Endothelial cell of umbilical vein (primary cell): Measurements from ENCODE around the gene PLLP. TPM values are rescaled to one million over a fixed set of nuclear protein-coding genes. Genes with fewer than 3 reads are reported as not detected.

ENCODE experiments used
- BruUV-seq: library from RNA; stranded (reverse); fragments of 400-500 nt; replicated peaks from 2 replicates; lab custom pipeline; 2021; lab: Mats Ljungman, UMichigan
- CTCF ChIA-PET: fragments of 300-600, 350-600 bp; sonication (Branson Sonifier 250); formaldehyde crosslinking; loops from one replicate; lab custom pipeline; 2021; ENCODE audit warnings: antibody characterized with exemption, inconsistent platforms; lab: Charles Lee
- POLR2A ChIA-PET: fragments of 300-600, 350-600 bp; sonication (Branson Sonifier 250); formaldehyde crosslinking; loops from one replicate; lab custom pipeline; 2021; ENCODE audit warnings: antibody characterized with exemption, inconsistent platforms; lab: Charles Lee
- DNase-seq: peaks from one replicate; pipeline ENCODE4 v3.0.0-alpha.2; 2011; ENCODE audit warnings: low read depth, low spot score
- FAIRE-seq: peaks from 2 replicates; lab custom pipeline; 2011; peaks lifted over from hg19 to GRCh38; lab: Jason Lieb, UNC
- H2AFZ ChIP-seq: 2 replicates; pipeline ENCODE4 v1.6.0; 2012; ENCODE audit warnings: low read depth, low read length, control low read depth, inconsistent platforms
- H3K27ac ChIP-seq: 2 replicates; pipeline ENCODE4 v1.5.1; 2011; ENCODE audit warnings: low read depth, mild to moderate bottlenecking, control low read depth, low read length, moderate library complexity; ENCODE audit not compliant: insufficient read depth
- H3K27me3 ChIP-seq, 2 experiments: 2 replicates each; pipeline versions ENCODE4 v1.6.0 to v1.6.1; 2011; ENCODE audit warnings: low read length in 2 of 2, mixed read lengths in 1 of 2; ENCODE audit not compliant: control insufficient read depth in 2 of 2, insufficient read depth in 2 of 2
- H3K36me3 ChIP-seq, 2 experiments: 2 replicates in 1 of 2; 3 replicates in 1 of 2; pipeline ENCODE4 v1.5.1; 2011; ENCODE audit warnings: low read length in 2 of 2, mild to moderate bottlenecking in 1 of 2, moderate library complexity in 1 of 2; ENCODE audit not compliant: control insufficient read depth in 2 of 2, insufficient read depth in 2 of 2; ENCODE audit errors: extremely low read depth in 1 of 2
- H3K4me1 ChIP-seq: 3 replicates; pipeline ENCODE4 v1.5.1; 2011; ENCODE audit warnings: mild to moderate bottlenecking, low read length; ENCODE audit not compliant: control insufficient read depth, insufficient read depth; ENCODE audit errors: extremely low read depth
- H3K4me2 ChIP-seq: 2 replicates; pipeline ENCODE4 v1.6.1; 2011; ENCODE audit warnings: low read length, control low read depth, mixed read lengths; ENCODE audit not compliant: insufficient read depth
- H3K4me3 ChIP-seq, 3 experiments: fragments of 200-600 bp in 1 of 3; sonication (generic), shearing (Covaris generic) in 1 of 3; replicated peaks in 1 of 3; 2 replicates each; pipeline ENCODE4 v1.5.1; 2011 to 2016; ENCODE audit warnings: control low read depth in 3 of 3, low read length in 3 of 3, mild to moderate bottlenecking in 2 of 3, inconsistent platforms in 1 of 3, low read depth in 1 of 3, moderate library complexity in 1 of 3; ENCODE audit not compliant: insufficient read depth in 1 of 3
- H3K79me2 ChIP-seq: 2 replicates; pipeline ENCODE4 v1.6.0; 2012; ENCODE audit warnings: low read length, inconsistent platforms; ENCODE audit not compliant: control insufficient read depth, insufficient read depth
- H3K9ac ChIP-seq: replicated peaks from 2 replicates; pipeline ENCODE3; 2011; ENCODE audit warnings: low read length, control low read depth; ENCODE audit not compliant: insufficient read depth; ENCODE audit errors: extremely low read depth
- H3K9me1 ChIP-seq: replicated peaks from 3 replicates; pipeline ENCODE4 v1.6.0; 2011; ENCODE audit warnings: mild to moderate bottlenecking, low read length; ENCODE audit not compliant: control insufficient read depth, insufficient read depth; ENCODE audit errors: extremely low read depth
- H3K9me3 ChIP-seq: replicated peaks from 2 replicates; pipeline ENCODE4 v1.5.1; 2012; ENCODE audit warnings: low read length, inconsistent platforms; ENCODE audit not compliant: control insufficient read depth, insufficient read depth
- H4K20me1 ChIP-seq: replicated peaks from 2 replicates; pipeline ENCODE3; 2011; ENCODE audit warnings: mild to moderate bottlenecking, low read length; ENCODE audit not compliant: control insufficient read depth, insufficient read depth; ENCODE audit errors: extremely low read depth
- CTCF ChIP-seq, 2 donors: IDR thresholded peaks; 1 replicate in 1 of 2; 2 replicates in 1 of 2; pipeline ENCODE4 v1.5.1; 2011; ENCODE audit warnings: low read length in 2 of 2, mild to moderate bottlenecking in 2 of 2, moderate library complexity in 2 of 2, control low read depth in 1 of 2, inconsistent platforms in 1 of 2, low read depth in 1 of 2; ENCODE audit not compliant: insufficient read depth in 1 of 2; ENCODE audit errors: extremely low read depth in 1 of 2
- EZH2 ChIP-seq: IDR thresholded peaks from 2 replicates; pipeline ENCODE4 v1.6.1; 2012; ENCODE audit warnings: borderline replicate concordance, low read depth, mild to moderate bottlenecking, moderate library complexity, low read length, inconsistent platforms; ENCODE audit not compliant: severe bottlenecking
- FOS ChIP-seq: IDR thresholded peaks from 2 replicates; pipeline ENCODE4 v1.6.1; 2011; ENCODE audit warnings: mild to moderate bottlenecking, low read length, moderate library complexity, borderline replicate concordance; ENCODE audit not compliant: insufficient read depth
- GATA2 ChIP-seq: IDR thresholded peaks from 2 replicates; pipeline ENCODE4 v1.7.0; 2011; ENCODE audit warnings: low read depth, mild to moderate bottlenecking, moderate library complexity, mixed read lengths, low read length; ENCODE audit not compliant: insufficient read length, insufficient read depth
- JUN ChIP-seq: IDR thresholded peaks from 2 replicates; pipeline ENCODE4 v1.6.1; 2011; ENCODE audit warnings: borderline replicate concordance, low read depth; ENCODE audit not compliant: insufficient read length, insufficient read depth
- MYC ChIP-seq: IDR thresholded peaks from one replicate; pipeline ENCODE4 v1.6.1; 2011; ENCODE audit warnings: mild to moderate bottlenecking, low read depth, low read length
- POLR2A ChIP-seq: IDR thresholded peaks from 2 replicates; pipeline ENCODE4 v1.6.1; 2012; ENCODE audit warnings: low read depth, mild to moderate bottlenecking, control low read depth, low read length
- POLR2AphosphoS5 ChIP-seq: IDR thresholded peaks from 2 replicates; pipeline ENCODE4 v1.6.1; 2012; ENCODE audit warnings: low read depth, mild to moderate bottlenecking, control low read depth, low read length, moderate library complexity; ENCODE audit not compliant: insufficient read depth
- dilution Hi-C: fragments of 300-500 bp; cut with MboI; formaldehyde crosslinking; loops from one replicate; pipeline ENCODE4 v1.15.0; 2019; ENCODE audit warnings: low sequenced_read_pairs; ENCODE audit not compliant: extremely low pct_ligation_motif_present
- intact Hi-C: fragments of 100-400 bp; cut with micrococcal nuclease; formaldehyde crosslinking; loops from one replicate; pipeline ENCODE4 v1.10.0; 2022
- polyA plus RNA-seq, 4 experiments: library from polyadenylated mRNA; depleted of rRNA in 3 of 4; stranded (reverse) in 3 of 4; unstranded in 1 of 4; fragments of >200 nt; gene quantifications; 2 replicates each; pipeline versions ENCODE4 v1.2.1 to v1.2.3, GENCODE V29; 2011 to 2012; ENCODE audit warnings: missing spikeins in 1 of 4
- total RNA-seq: library from RNA; stranded (reverse); gene quantifications from 2 replicates; pipeline ENCODE4 v1.2.3, GENCODE V29; 2021
- TF ChIP-seq, protein P1 (sequence below): IDR thresholded peaks from 2 replicates; pipeline ENCODE4 v1.6.1; 2011; ENCODE audit not compliant: insufficient read depth, insufficient read length

PLLP gene
- total and polyA plus RNA-seq, 2 donors (not counting 3 experiments of a cell fraction or from before 2014, with no cell fraction given) = 4.4 to 14.4 TPM

DNA sequence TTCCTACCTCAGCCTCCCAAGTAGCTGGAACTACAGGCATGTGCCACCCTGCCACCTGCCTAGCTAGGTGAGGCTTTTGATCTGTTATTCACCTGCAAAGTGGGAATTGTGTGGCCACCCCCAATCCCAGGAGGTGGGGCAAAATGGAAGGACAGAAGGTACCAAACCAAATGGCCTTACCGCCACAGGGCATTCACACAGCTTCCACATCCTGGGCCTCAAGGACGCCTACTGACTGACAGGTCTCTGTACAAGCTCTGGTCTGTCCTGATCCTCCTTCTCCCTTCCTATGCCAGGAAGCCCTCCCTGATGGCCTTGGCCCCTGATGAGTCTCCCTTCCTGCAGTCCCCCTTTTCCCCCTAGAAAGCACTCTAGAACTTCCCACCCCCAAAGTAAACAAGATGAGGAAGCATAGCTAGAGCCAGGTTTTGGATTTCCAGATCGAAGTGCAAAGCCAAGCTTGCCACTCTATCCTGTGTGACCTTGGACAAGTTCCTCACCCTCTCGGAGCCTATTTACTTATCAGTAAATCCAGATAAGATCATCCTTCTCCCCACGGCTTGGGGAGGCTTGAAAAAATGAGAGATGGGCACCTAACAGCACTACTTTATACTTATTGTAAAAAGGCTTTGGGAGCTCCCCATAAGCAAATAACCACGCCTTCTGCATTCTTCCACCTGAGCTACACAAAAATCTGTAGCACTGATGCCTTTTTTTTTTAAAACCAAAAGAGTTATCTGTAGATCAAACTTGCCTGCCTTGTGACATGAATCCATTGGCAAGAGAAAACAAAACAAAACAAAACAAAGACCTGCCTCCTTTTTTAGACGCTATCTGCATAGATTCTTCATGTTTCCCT lies 4.5 kb downstream of the PLLP start:
- H3K36me3 ChIP-seq = no peaks in the 10 kb centered on the region
- H3K9me1 ChIP-seq = no peaks in the 10 kb centered on the region
- TF ChIP-seq FOS (peak; percentile 26), EZH2 (no peak), GATA2 (peak; percentile 70), POLR2AphosphoS5 (peak; percentile 24)
- no peak overlapping the region for H3K9ac ChIP-seq
- no TSS peak for BruUV-seq
- intact Hi-C loops (loop anchor here (5.0 kb wide), 1 partner anchor 93 kb away; the partner anchor contains the start of genes PSME3IP1 and RSPRY1), dilution Hi-C loops (no loop called here)
- H3K4me2 ChIP-seq = peak overlapping the region; percentile 4
- no peak for DNase-seq
- H3K4me3 ChIP-seq = no peak overlapping the region
- no peaks in the 10 kb centered on the region for H3K79me2 ChIP-seq
- H3K27ac ChIP-seq = no peak overlapping the region
- FAIRE-seq = peak; percentile 74
- ChIA-PET POLR2A (interaction anchor here (0.8 kb wide), 1 partner anchor 36 kb away, joined by 4 read pairs; no protein-coding TSS in a partner anchor), CTCF (interaction anchor here (0.8 to 1.1 kb wide), 3 partner anchors 8 to 21 kb away, joined by 3 to 4 read pairs (median 3); no protein-coding TSS in a partner anchor)
- no peaks in the 10 kb centered on the region for H3K27me3 ChIP-seq
- H3K9me3 ChIP-seq = no peaks in the 10 kb centered on the region
- H3K4me1 ChIP-seq = peaks cover 23% of the 10 kb centered on the region
- no peaks in the 10 kb centered on the region for H4K20me1 ChIP-seq
- H2AFZ ChIP-seq = no peak overlapping the region

- BruUV-seq = no TSS peak
- Histone ChIP-seq H2AFZ (no peak overlapping the region), H3K9me1 (no peaks in the 10 kb centered on the region), H3K79me2 (no peaks in the 10 kb centered on the region), H3K27ac (no peak overlapping the region), H3K27me3 (no peaks in the 10 kb centered on the region), H3K4me3 (no peak overlapping the region), H4K20me1 (no peaks in the 10 kb centered on the region), H3K9ac (no peak overlapping the region), H3K9me3 (no peaks in the 10 kb centered on the region), H3K4me2 (no peak overlapping the region), H3K4me1 (peaks cover 18% of the 10 kb centered on the region), H3K36me3 (no peaks in the 10 kb centered on the region)
- TF ChIP-seq MYC (no peak), POLR2AphosphoS5 (no peak), JUN (no peak), POLR2A (no peak), FOS (no peak), CTCF (IDR thresholded peaks at IDR 0.05; ENCODE audit: extremely low read depth in 1 of 2, insufficient read depth in 1 of 2, low read depth in 1 of 2, low read length in 2 of 2) (no peak), EZH2 (no peak), GATA2 (no peak)
- TF ChIP-seq, protein P1, sequence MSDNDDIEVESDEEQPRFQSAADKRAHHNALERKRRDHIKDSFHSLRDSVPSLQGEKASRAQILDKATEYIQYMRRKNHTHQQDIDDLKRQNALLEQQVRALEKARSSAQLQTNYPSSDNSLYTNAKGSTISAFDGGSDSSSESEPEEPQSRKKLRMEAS = no peak
- FAIRE-seq = no peak
- DNase-seq = no peak
- CTCF ChIA-PET = interaction anchor here (1.8 kb wide), 1 partner anchor 22 kb away, joined by 6 read pairs; no protein-coding TSS in a partner anchor
- dilution Hi-C loops (no loop called here), intact Hi-C loops (no loop called here)
- POLR2A ChIA-PET = no interaction called here
Observed at GRCh38 chr16:57278494-57278893, 6.0 kb downstream of the PLLP start.
